Panc1 (cell line): Measurements from ENCODE around the gene MYL9. TPM values are rescaled to one million over a fixed set of nuclear protein-coding genes. Genes with fewer than 3 reads are reported as not detected.

Experiments used
- ATAC-seq: fragments of 200-7000 bp; cut with Tn5 transposase; 2 replicates; pipeline ENCODE4 v1.9.1; 2020; ENCODE audit warnings: mild to moderate bottlenecking, moderate library complexity
- BruUV-seq: library from RNA; stranded (reverse); fragments of 400-500 nt; replicated peaks from 2 replicates; lab custom pipeline; 2021; lab: Mats Ljungman, UMichigan
- CTCF ChIA-PET: fragments of 300-600 bp; sonication (Branson Sonifier 250); formaldehyde crosslinking; loops from one replicate; lab custom pipeline; 2022; ENCODE audit warnings: antibody characterized with exemption; lab: Charles Lee
- POLR2A ChIA-PET: fragments of 300-600 bp; sonication (Branson Sonifier 250); formaldehyde crosslinking; loops from one replicate; lab custom pipeline; 2022; ENCODE audit warnings: antibody characterized with exemption; lab: Charles Lee
- DNase-seq: peaks from one replicate; pipeline ENCODE4 v3.0.0-alpha.2; 2010; ENCODE audit warnings: low read depth, low spot score
- H3K27ac ChIP-seq: 2 replicates; pipeline ENCODE4 v1.5.1; 2011; ENCODE audit warnings: mild to moderate bottlenecking, low read length, inconsistent platforms
- H3K27me3 ChIP-seq: fragments of 200-500 bp; sonication (Bioruptor generic); 2 replicates; pipeline ENCODE4 v1.6.0; 2014; ENCODE audit warnings: low read length, inconsistent platforms; ENCODE audit not compliant: control insufficient read depth, insufficient read depth
- H3K36me3 ChIP-seq: fragments of 200-500 bp; sonication (Bioruptor generic); 2 replicates; pipeline ENCODE4 v1.5.1; 2014; ENCODE audit warnings: inconsistent platforms, mild to moderate bottlenecking, low read length, moderate library complexity; ENCODE audit not compliant: control insufficient read depth, insufficient read depth
- H3K4me1 ChIP-seq: 2 replicates; pipeline ENCODE4 v1.5.1; 2011; ENCODE audit warnings: inconsistent platforms, mild to moderate bottlenecking, low read length, moderate library complexity; ENCODE audit not compliant: control insufficient read depth, insufficient read depth
- H3K4me3 ChIP-seq, 2 experiments: 2 replicates each; pipeline ENCODE4 v1.5.1; 2011 to 2012; ENCODE audit warnings: low read depth in 2 of 2, low read length in 2 of 2, mild to moderate bottlenecking in 2 of 2, inconsistent platforms in 1 of 2, moderate library complexity in 1 of 2
- H3K9me3 ChIP-seq: fragments of 200-500 bp; sonication (Bioruptor generic); 2 replicates; pipeline ENCODE4 v1.5.1; 2014; ENCODE audit warnings: low read depth, mild to moderate bottlenecking, inconsistent platforms, low read length, moderate library complexity; ENCODE audit not compliant: control insufficient read depth, insufficient read depth
- CTCF ChIP-seq: fragments of 450-650 bp; IDR thresholded peaks from 2 replicates; pipeline ENCODE4 v1.5.1; 2017; ENCODE audit warnings: mild to moderate bottlenecking
- POLR2AphosphoS5 ChIP-seq: IDR thresholded peaks from 2 replicates; pipeline ENCODE4 v1.6.1; 2012; ENCODE audit warnings: mild to moderate bottlenecking, low read depth, low read length, moderate library complexity
- REST ChIP-seq, 2 experiments: IDR thresholded peaks; 2 replicates each; pipeline ENCODE4 v1.6.1; 2011 to 2012; ENCODE audit warnings: low read depth in 2 of 2, control low read depth in 1 of 2, low read length in 1 of 2, mild to moderate bottlenecking in 1 of 2, moderate library complexity in 1 of 2; ENCODE audit not compliant: insufficient read depth in 1 of 2
- SIN3A ChIP-seq: IDR thresholded peaks from 2 replicates; pipeline ENCODE4 v1.6.1; 2012; ENCODE audit warnings: low read depth, mild to moderate bottlenecking, low read length, moderate library complexity, borderline replicate concordance; ENCODE audit not compliant: insufficient read depth
- TCF7L2 ChIP-seq: IDR thresholded peaks from 2 replicates; pipeline ENCODE4 v1.6.1; 2011; ENCODE audit warnings: mild to moderate bottlenecking, low read depth, low read length, inconsistent platforms
- in situ Hi-C: cut with HindIII; loops from 2 replicates; pipeline ENCODE4 v1.10.0; 2016; ENCODE audit warnings: low sequenced_read_pairs, low pct_unique_long_range_greater_than_20kb
- intact Hi-C: fragments of 100-400 bp; cut with micrococcal nuclease; formaldehyde crosslinking; loops from one replicate; pipeline ENCODE4 v1.10.0; 2022; ENCODE audit not compliant: unreplicated experiment
- total RNA-seq: library from RNA; stranded (reverse); gene quantifications from one replicate; pipeline ENCODE4 v1.2.1, GENCODE V29; 2021; ENCODE audit not compliant: unreplicated experiment

The MYL9 gene
- total RNA-seq, 1 experiment from 2014 or later = 107 TPM

- TF ChIP-seq REST (IDR thresholded peaks at IDR 0.05; ENCODE audit: insufficient read depth in 1 of 2, low read depth in 2 of 2, low read length in 1 of 2) (no peak), SIN3A (no peak), POLR2AphosphoS5 (no peak)
- H3K27ac ChIP-seq = no peak overlapping the region
- TSS peak; percentile 94 for BruUV-seq
- H3K4me3 ChIP-seq = no peak overlapping the region
- intact Hi-C loops = no loop called here
- no peaks in the 10 kb centered on the region for H3K9me3 ChIP-seq
- in situ Hi-C loops = no loop called here
- ChIA-PET POLR2A (interaction anchor here (0.6 kb wide), 1 partner anchor 23 kb away, joined by 3 read pairs; no protein-coding TSS in a partner anchor), CTCF (no interaction called here)
- ATAC-seq (no peak), DNase-seq (no peak)
- H3K4me1 ChIP-seq = no peaks in the 10 kb centered on the region
- H3K27me3 ChIP-seq = no peaks in the 10 kb centered on the region
- peaks cover 2% of the 10 kb centered on the region; the same call in 1 of the 2 replicates for H3K36me3 ChIP-seq
Measured at GRCh38 chr20:36527331-36528125, 13.8 kb upstream of the MYL9 start.

- H3K36me3 ChIP-seq = peaks cover 2% of the 10 kb centered on the region; the same call in 1 of the 2 replicates
- ChIA-PET CTCF (no interaction called here), POLR2A (interaction anchor here (0.6 kb wide), 2 partner anchors 9 to 45 kb away, joined by 6 to 10 read pairs; no protein-coding TSS in a partner anchor)
- no peaks in the 10 kb centered on the region for H3K4me1 ChIP-seq
- no peak overlapping the region for H3K27ac ChIP-seq
- DNase-seq (no peak), ATAC-seq (no peak)
- no peak for TF ChIP-seq TCF7L2
- TF ChIP-seq CTCF = no peak
- no peak for TF ChIP-seq SIN3A
- TF ChIP-seq POLR2AphosphoS5 = no peak
- no peak for TF ChIP-seq REST (IDR thresholded peaks at IDR 0.05; ENCODE audit: insufficient read depth in 1 of 2, low read depth in 2 of 2, low read length in 1 of 2)
- no peaks in the 10 kb centered on the region for H3K9me3 ChIP-seq
- intact Hi-C loops = no loop called here
- in situ Hi-C loops = no loop called here
- BruUV-seq = no TSS peak
- H3K27me3 ChIP-seq = no peaks in the 10 kb centered on the region
- H3K4me3 ChIP-seq = no peak overlapping the region
Measured at GRCh38 chr20:36528176-36528874, 13.0 kb upstream of the MYL9 start.
